Measurements from ENCODE around the gene SOCS4.
A peak's percentile ranks its signal among the peaks of the same experiment; 100 is the strongest.
"Not testable (repeated sequence)": the region's sequence is repeated elsewhere in the genome, so short reads cannot be mapped to it uniquely, and the experiment has no call there.

Gene SOCS4

DNA sequence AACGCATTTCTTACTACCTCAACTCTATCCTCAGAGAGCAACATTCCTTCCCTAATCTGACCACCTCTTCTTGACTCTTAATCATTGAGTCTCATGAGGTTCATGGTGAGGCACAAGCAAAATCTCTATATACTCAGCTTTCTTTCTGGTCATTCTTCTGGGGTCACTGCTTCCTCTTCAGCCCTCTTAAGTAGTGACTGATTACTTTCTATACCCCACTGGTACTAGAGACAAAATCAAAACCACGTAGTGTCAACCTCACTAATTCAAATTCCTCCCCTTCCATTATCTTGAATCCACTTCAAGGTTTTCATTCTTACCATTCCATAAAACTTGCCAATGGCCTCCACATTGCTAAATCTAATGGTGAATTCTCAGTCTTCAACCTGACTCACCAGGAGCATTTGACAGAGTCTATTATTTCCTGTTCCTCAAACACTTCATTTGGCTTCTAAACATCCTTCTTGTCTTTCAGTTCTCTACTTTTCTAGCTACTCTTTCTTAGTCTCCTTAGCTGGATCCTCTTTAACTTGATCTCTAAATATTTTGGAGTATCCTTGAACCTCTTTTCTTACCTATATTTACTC, 7.0 kb upstream of the SOCS4 start:
- H3K27ac ChIP-seq = no peak overlapping the region
- TF ChIP-seq, protein P1, sequence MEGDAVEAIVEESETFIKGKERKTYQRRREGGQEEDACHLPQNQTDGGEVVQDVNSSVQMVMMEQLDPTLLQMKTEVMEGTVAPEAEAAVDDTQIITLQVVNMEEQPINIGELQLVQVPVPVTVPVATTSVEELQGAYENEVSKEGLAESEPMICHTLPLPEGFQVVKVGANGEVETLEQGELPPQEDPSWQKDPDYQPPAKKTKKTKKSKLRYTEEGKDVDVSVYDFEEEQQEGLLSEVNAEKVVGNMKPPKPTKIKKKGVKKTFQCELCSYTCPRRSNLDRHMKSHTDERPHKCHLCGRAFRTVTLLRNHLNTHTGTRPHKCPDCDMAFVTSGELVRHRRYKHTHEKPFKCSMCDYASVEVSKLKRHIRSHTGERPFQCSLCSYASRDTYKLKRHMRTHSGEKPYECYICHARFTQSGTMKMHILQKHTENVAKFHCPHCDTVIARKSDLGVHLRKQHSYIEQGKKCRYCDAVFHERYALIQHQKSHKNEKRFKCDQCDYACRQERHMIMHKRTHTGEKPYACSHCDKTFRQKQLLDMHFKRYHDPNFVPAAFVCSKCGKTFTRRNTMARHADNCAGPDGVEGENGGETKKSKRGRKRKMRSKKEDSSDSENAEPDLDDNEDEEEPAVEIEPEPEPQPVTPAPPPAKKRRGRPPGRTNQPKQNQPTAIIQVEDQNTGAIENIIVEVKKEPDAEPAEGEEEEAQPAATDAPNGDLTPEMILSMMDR (conservative IDR thresholded peaks at IDR 0.05) = no peak

DNA sequence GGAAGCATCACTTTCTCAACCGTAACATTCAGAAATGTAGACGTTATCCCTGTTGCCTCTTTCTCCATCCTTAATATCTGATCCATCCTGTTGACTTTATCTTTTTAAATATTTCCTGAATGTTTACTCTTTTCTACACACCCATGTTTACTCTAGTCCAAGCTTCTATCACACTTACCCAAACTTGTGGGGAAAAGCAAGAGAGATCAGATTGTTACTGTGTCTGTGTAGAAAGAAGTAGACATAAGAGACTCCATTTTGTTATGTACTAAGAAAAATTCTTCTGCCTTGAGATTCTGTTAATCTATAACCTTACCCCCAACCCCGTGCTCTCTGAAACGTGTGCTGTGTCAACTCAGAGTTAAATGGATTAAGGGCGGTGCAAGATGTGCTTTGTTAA, 2.7 kb upstream of the SOCS4 start:
- H3K27ac ChIP-seq = peak overlapping the region; percentile 43

DNA sequence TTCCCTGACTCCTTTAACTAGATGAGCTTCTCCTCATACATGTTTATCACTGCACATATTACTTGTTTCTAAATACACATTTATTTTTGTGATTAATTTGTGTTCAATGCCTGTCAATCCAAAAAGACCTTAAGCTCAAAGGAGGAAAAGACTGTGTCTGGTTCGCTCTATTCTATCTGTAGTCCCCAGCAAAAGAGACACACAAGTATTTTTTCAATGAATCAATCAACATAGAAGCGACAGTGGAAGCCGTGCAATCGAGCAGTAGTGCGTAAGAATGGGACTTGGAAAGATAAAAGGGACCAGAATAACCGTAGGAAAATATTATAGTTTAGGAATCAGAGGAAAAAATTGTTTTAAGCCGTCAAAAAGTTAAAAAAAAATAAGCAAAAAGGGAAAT, 1.1 kb upstream of the SOCS4 start:
- TF ChIP-seq, protein P1 (conservative IDR thresholded peaks at IDR 0.05) = no peak
- peak overlapping the region; percentile 74; the same call in 1 of the 2 replicates for H3K27ac ChIP-seq

DNA sequence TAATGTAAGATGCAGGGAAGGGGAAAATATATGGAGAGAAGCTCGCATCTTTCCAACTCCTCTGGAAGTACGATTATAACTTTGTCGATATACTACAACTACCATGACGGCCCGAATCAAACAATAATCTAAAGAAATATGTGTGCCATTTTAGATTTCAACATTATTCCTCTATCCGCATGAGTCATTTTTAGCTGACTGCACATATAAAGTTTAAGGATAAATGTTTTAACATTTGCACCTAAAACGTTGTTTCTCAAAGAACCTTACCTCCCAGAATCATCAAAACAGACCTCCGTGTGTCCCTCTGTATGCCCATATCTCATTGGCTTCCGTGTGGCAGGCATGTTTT, 619 bp upstream of the SOCS4 start:
- TF ChIP-seq, protein P1 (conservative IDR thresholded peaks at IDR 0.05) = no peak
- peak overlapping the region; percentile 74 for H3K27ac ChIP-seq

DNA sequence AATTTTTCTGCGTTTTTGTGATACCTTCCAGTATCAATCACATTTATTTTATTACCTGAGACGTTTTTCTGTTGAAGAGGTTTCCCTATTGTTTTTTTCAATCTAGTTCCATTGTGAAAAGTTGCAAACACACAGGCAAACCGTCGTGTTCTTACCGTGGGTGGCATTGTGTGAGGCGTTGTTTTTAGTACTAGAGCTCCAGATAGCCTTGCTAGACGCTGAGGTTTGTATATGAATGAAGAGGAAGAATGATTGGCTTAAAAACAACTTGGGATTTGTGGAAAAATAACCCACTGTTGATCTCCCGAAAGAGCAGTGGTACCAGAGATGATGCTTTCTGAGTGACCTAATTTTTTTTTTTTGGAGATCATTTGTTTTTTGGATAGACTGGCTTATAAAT, 1.0 kb downstream of the SOCS4 start:
- TF ChIP-seq, protein P1 (conservative IDR thresholded peaks at IDR 0.05) = no peak
- H3K27ac ChIP-seq = peak overlapping the region; percentile 74

DNA sequence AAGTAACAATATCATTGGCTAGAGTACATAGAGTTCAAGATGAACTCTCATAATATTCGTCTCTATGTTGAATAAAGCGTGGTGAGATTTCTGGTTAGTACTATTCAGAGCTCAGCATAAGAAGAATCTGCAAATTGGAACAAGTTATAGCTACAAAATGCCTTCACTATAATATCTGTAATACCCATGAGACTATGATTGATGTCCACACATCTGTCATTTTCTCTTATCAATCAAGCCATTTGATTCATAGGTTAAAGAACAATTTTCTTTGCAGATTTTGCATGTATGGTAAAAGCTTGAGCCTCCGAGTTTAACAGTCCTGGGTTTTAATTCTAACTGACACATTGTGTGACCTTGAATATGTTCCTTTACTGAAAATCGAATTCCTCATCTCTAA, 1.4 kb downstream of the SOCS4 start:
- TF ChIP-seq, protein P1 (conservative IDR thresholded peaks at IDR 0.05) = no peak
- H3K27ac ChIP-seq = no peak overlapping the region

DNA sequence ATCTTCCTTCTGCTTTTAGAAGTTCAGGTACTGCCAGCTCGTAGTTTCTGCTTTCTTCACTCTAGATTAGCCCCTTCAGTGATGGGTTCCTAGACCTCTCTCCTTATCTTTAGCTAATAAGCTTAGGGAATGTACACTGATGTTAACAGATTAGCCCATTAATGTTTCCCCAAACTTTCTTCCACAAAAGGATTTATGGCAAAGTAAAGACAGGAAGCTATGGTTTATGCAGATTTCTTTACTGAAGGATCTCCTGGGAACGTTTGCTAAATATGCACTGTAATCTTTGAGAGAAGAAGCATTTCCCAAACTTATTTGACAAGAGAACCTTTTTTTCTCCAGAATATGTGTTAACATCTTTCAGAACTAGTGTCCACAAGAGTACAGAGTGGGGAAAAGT, 4.2 kb downstream of the SOCS4 start:
- TF ChIP-seq, protein P1 (conservative IDR thresholded peaks at IDR 0.05) = no peak
- no peak overlapping the region for H3K27ac ChIP-seq

DNA sequence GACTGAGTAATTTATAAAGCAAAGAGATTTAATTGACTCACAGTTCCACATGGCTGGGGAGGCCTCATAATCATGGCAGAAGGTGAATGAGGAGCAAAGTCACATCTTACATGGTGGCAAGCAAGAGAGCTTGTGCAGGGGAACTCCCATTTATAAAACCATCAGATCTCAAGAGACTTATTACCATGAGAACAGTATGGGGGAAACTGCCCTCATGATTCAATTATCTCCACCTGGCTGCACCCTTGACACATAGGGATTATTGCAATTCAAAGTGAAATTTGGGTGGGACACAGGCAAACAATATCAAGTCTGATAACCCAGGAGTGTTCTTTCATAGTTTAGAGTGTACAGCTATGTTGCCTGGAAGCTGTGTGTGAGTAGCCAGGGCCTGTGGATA, 11.0 kb downstream of the SOCS4 start:
- H3K27ac ChIP-seq = not testable (repeated sequence)

DNA sequence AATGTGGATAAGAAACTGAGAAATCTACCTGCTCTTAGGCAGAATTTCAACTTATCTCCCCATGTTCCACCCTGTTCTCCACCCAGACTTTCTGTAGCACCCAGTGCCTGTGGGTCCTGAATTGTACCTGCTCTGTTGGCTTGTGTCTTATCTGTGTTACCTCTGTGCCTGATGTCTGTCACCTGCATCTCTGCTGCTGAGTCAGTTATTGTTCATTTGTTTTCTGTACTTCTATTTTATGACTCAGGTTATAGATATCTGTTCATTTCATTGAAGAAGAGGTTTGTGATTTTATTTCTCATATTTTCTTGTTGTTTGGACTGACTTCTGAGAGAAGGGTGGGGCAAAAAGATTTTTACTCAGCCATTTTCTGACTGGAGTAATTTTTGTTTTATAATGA, 11.7 kb downstream of the SOCS4 start:
- TF ChIP-seq, protein P1 (conservative IDR thresholded peaks at IDR 0.05) = no peak
- no peak overlapping the region for H3K27ac ChIP-seq
